K562 (cell line): ENCODE measurements around the gene SMC4. TPM values are rescaled to one million over a fixed set of nuclear protein-coding genes. Genes with fewer than 3 reads are reported as not detected.
A peak's percentile ranks its signal among the peaks of the same experiment; 100 is the strongest.

ENCODE experiments used
- ARID3A ChIP-seq: IDR thresholded peaks from 2 replicates; pipeline ENCODE4 v1.6.1; 2012; ENCODE audit warnings: low read depth, low read length, improper control_type of control experiment, borderline replicate concordance
- BCOR ChIP-seq: fragments of 450-650 bp; IDR thresholded peaks from 2 replicates; pipeline ENCODE4 v1.6.1; 2016
- BRD4 ChIP-seq: fragments of 200-600 bp; sonication (generic); IDR thresholded peaks from 2 replicates; pipeline ENCODE4 v1.6.1; 2017; ENCODE audit warnings: inconsistent platforms
- E2F5 ChIP-seq: sonication (generic); formaldehyde crosslinking; IDR thresholded peaks from 2 replicates; pipeline ENCODE4 v1.8.0; 2022; ENCODE audit warnings: mild to moderate bottlenecking, missing genetic modification reagents
- FOXO4 ChIP-seq: fragments of 450-650 bp; formaldehyde crosslinking; IDR thresholded peaks from 2 replicates; pipeline ENCODE4 v1.4.0; 2020; ENCODE audit warnings: mild to moderate bottlenecking, moderate library complexity
- FOXP1 ChIP-seq: sonication (generic); formaldehyde crosslinking; IDR thresholded peaks from 2 replicates; pipeline ENCODE4 v1.8.0; 2022; ENCODE audit warnings: mild to moderate bottlenecking, missing genetic modification reagents
- MAFG ChIP-seq: fragments of 450-650 bp; conservative IDR thresholded peaks from 2 replicates; pipeline ENCODE4 v1.6.1; 2016; ENCODE audit warnings: missing genetic modification characterization, missing compliant biosample characterization
- RREB1 ChIP-seq: fragments of 250-450 bp; sonication (Bioruptor Pico); IDR thresholded peaks from 2 replicates; pipeline ENCODE4 v1.4.0; 2020
- YBX1 ChIP-seq: fragments of 450-650 bp; IDR thresholded peaks from 2 replicates; pipeline ENCODE4 v1.7.1; 2016; ENCODE audit warnings: mild to moderate bottlenecking
- ZC3H4 ChIP-seq: sonication (generic); formaldehyde crosslinking; IDR thresholded peaks from 2 replicates; pipeline ENCODE4 v1.9.0; 2021; ENCODE audit warnings: missing genetic modification reagents, borderline replicate concordance
- ZHX1 ChIP-seq: fragments of 150-350 bp; conservative IDR thresholded peaks from 2 replicates; pipeline ENCODE4 v1.6.1; 2014; ENCODE audit warnings: low read length
- polyA plus RNA-seq, 8 experiments: library from polyadenylated mRNA; depleted of rRNA in 4 of 8; stranded (reverse) in 5 of 8; unstranded in 3 of 8; fragments of >200 nt; fragmentation: Nextera tagmentation in 2 of 8; fragmentation: Illumina TruSeq in 1 of 8; extraction: Ambion mirVana in 2 of 8; extraction: Trizol in 1 of 8; gene quantifications; 2 replicates each; pipeline versions ENCODE4 v1.2.1 to v1.2.3, GENCODE V29; 2011 to 2014; ENCODE audit warnings: inconsistent platforms in 1 of 8, missing spikeins in 1 of 8
- total RNA-seq, 7 experiments: library from RNA; depleted of rRNA in 6 of 7; stranded (reverse); fragments of >200 nt in 6 of 7; fragmentation: Illumina TruSeq in 2 of 7; extraction: Trizol in 2 of 7; gene quantifications; 2 replicates each; pipeline versions ENCODE4 v1.2.1 to v1.2.3, GENCODE V29; 2011 to 2021; ENCODE audit warnings: low replicate concordance in 1 of 7

SMC4 gene
- total and polyA plus RNA-seq, 9 of the 15 experiments (the other 6 are each of a cell fraction or from before 2014, with no cell fraction given) = 87.9 to 347 (median 176) TPM

- TF ChIP-seq RREB1 (no peak), E2F5 (CRISPR knock-in tag) (peak; percentile 100), ARID3A (no peak), YBX1 (no peak), FOXP1 (CRISPR knock-in tag) (peak; percentile 95), BRD4 (no peak; the same call in 1 of the 2 replicates), MAFG (tag) (no peak), ZC3H4 (CRISPR knock-in tag) (no peak), ZHX1 (no peak), BCOR (no peak), FOXO4 (CRISPR knock-in tag) (no peak)
These were observed 50.5 kb downstream of the SMC4 start, which contains the start of gene TRIM59 (continued) for GRCh38 chr3:160449636-160450598.
